GM12873 (cell line): ENCODE results near the gene DNAJB6.

Experiments
- TF ChIP-seq, protein P1 (sequence below): IDR thresholded peaks from 2 replicates; pipeline ENCODE4 v1.5.1; 2012; ENCODE audit warnings: low read depth, mild to moderate bottlenecking, moderate library complexity, low read length, control low read depth; ENCODE audit not compliant: insufficient read depth; ENCODE audit errors: missing control alignments

Gene DNAJB6

DNA sequence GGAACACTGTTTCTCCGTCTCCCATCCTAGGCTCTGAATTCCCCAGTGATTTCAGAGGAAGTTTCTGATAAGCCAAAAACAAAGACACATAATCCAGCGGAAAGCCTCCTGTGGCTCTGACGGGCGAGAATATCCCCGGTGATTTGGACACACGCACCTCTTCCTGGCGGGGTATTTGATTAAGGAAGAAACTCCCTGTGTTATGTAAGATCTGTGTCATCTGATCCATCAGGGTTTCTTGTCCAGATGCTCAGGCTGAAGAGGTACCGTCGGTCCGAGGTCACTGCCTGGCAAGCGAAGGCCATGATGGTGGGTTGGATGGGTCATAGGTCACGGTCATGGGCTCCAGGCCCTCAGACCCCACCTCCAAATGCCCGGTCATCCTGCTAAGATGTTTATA is 39.6 kb upstream of the DNAJB6 start:
- TF ChIP-seq, protein P1, sequence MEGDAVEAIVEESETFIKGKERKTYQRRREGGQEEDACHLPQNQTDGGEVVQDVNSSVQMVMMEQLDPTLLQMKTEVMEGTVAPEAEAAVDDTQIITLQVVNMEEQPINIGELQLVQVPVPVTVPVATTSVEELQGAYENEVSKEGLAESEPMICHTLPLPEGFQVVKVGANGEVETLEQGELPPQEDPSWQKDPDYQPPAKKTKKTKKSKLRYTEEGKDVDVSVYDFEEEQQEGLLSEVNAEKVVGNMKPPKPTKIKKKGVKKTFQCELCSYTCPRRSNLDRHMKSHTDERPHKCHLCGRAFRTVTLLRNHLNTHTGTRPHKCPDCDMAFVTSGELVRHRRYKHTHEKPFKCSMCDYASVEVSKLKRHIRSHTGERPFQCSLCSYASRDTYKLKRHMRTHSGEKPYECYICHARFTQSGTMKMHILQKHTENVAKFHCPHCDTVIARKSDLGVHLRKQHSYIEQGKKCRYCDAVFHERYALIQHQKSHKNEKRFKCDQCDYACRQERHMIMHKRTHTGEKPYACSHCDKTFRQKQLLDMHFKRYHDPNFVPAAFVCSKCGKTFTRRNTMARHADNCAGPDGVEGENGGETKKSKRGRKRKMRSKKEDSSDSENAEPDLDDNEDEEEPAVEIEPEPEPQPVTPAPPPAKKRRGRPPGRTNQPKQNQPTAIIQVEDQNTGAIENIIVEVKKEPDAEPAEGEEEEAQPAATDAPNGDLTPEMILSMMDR = no peak

DNA sequence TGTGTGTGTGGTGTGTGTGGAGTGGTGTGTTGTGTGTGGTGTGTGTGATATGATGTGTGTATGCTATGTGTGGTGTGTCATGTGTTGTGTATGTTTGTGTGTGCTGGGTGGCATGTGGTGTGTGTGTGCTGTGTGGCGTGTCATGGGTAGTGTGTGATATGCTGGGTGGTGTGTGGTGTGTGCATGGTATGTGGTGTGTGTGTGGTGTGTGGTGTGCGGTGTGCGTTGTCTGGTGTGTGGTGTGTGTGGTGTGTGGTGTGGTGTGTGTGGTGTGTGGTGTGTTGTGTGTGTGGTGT is 37.5 kb upstream of the DNAJB6 start:
- TF ChIP-seq, protein P1 = no peak

DNA sequence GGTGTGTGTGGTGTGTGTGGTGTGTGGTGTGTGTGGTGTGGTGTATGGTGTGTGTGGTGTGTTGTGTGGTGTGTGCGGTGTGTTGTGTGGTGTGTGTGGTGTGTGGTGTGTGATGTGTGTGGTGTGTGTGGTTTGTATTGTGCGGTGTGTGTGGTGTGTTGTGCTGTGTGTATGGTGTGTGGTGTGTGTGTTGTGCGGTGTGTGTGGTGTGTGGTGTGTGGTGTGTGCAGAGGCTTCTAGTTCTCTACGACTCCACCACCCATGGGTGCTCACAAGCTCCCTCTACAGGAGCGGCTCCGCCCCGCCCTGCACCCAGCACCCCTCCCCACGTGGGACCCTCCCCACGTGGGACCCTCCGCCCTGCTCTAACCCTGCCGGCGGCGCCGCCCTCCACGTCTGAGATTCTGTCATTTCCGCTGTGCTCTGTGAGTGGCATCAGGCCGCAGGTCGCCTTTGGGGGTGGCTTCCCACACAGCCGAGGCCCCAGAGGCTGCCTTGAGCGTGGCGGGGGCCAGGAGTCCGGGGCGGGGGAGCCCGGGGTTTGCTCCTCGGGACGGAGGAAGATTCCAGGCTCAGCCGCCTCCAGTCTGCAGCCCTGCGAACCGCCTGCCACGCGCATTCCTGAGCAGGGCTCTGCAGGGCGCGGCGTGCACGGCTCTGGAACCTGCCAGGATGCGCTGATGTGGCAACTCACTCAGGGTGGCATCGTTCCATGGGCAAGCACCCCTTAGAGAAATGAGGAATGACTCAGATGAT is 37.0 kb upstream of the DNAJB6 start:
- TF ChIP-seq, protein P1 = peak; percentile 26

DNA sequence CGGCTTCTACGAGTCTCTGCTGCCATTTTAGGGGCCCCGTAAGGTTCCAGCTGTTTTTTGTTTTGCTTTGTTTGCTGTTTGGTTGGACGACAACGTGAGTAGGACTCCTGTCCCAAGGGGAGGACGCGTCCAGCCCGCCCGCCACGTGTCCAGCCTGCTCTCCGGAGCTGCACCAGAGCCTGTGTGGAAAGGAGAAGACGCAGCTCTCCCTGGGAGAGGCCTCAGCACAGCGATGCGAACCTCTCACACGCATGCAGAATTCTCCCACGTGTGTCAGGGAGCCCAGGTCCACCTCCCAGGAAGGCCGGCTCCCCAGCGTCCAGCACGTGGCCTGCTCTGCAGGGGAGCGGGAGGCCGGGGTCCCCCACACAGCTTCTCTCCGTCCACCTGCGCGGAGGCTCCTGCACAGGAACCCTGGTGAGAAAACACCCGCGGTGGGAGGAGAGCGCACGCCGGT is 36.4 kb upstream of the DNAJB6 start:
- TF ChIP-seq, protein P1 = no peak

DNA sequence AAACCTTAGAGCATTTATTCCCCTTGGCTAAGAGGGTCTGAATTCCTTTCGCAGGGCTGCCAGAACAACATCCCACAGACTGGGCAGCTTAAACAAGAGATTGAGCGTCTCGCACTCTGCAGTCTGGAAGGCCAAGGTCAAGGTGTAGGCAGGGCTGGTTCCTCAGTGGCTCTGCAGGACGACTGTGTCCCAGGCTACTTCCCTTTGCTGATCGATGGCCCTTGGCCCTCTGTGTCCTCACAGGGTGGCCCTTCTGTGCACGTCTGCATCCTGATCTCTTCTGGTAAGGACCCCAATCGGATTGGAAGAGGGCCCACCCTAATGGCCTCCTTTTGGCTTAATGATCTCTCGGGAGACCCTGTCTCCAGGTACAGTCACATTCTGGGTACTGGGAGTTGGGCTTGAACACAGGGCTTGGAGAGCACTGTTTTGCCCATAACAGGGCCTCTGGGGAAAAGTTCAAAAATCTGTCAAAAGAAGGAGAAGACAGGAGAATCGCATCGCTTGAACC is 35.1 kb upstream of the DNAJB6 start:
- TF ChIP-seq, protein P1 = no peak

DNA sequence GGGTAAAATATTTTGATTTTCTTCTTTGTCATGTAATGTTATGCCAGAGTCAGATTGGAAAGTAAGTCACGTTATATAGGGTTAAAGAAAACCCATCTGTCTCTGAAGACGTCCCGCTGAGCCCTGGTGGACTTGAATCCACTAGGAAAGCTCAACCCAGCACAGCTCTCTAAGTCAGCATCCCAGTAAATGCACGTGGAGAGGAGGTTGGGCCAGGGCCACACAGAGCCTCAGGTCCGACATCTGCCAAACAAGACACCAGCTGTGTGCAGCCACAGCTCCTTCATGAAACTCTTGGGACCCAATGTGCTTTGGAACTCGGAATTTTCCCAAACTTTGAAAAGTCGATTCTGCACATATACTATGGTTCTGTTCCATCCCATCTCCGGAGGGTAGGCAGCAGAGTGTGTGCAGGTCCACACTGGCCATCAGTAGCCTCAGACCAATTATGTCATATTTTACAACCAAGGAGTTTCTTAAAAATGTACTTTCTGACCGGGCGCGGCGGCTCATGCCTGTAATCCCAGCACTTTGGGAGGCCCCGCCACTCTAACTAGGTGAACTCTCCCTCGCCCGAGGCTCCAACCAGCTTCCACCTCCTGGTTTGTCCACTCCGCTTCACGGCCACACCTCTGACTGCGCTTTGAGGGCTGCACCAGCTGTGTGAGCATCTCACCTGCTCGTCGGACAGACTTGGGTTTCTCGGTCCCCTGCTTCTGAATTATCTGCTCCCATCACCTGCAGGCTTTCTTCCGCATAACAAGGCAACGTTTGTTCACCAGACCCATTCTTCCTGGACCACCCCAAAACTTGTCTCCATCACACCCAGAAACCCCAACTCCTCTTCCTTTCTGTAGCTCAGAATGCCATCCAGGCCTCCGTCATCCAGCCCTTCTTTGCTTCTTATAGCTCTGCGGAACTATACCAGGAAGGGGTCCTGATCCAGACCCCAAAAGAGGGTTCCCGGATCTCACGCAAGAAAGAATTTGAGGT is 29.7 kb upstream of the DNAJB6 start:
- TF ChIP-seq, protein P1 = no peak
